ENCODE results near the gene TTC21B.

DNA sequence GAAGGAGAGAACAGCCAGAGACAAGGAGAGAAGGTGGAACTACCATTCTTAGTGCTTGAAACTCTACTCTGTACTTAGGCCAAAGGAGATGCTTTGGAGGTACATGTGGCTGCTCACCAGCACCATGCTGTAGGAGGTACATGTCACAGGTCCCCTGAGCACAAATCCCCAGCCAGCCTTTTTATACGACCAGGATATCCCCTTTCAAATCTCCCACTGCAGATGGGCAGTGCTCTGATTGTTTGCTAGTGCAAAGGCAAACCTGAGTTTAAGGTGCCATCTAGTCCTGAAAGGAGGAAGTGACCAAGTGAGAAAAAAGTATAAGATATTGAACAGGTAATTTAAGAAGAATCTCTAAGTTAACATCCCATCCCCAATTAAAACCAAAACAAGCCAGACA, 17.1 kb upstream of the TTC21B start:
- TF ChIP-seq POLR2AphosphoS5 (IDR thresholded peaks at IDR 0.05; ENCODE audit: insufficient read depth in 1 of 2, low read depth in 1 of 2) (no peak), CTCF (IDR thresholded peaks at IDR 0.05) (no peak)

Measured in vagina (tissue), 2 donors.